ENCODE results near the gene HIVEP3.

Gene HIVEP3

DNA sequence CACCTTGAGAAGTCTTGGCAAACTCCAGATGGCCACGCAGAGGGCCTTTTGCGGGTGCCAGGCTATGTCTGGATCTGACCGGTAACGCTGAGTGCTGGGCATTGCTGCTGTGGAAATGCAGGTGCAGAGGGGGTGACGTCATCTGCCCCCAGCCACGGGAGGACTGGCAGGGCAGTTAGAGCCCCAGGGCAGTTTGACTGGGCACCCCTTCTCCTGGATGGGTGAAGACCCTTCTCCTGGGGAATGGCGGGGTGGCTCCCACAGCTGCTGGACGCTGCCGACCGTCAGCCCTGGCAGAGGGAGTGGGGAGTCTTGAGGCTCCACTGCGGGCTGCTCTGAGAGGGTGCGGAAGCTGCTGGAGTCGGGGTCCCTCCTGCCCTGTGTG is 421.7 kb downstream of the HIVEP3 start:
- no peak for DNase-seq (ENCODE audit: low read depth)

DNA sequence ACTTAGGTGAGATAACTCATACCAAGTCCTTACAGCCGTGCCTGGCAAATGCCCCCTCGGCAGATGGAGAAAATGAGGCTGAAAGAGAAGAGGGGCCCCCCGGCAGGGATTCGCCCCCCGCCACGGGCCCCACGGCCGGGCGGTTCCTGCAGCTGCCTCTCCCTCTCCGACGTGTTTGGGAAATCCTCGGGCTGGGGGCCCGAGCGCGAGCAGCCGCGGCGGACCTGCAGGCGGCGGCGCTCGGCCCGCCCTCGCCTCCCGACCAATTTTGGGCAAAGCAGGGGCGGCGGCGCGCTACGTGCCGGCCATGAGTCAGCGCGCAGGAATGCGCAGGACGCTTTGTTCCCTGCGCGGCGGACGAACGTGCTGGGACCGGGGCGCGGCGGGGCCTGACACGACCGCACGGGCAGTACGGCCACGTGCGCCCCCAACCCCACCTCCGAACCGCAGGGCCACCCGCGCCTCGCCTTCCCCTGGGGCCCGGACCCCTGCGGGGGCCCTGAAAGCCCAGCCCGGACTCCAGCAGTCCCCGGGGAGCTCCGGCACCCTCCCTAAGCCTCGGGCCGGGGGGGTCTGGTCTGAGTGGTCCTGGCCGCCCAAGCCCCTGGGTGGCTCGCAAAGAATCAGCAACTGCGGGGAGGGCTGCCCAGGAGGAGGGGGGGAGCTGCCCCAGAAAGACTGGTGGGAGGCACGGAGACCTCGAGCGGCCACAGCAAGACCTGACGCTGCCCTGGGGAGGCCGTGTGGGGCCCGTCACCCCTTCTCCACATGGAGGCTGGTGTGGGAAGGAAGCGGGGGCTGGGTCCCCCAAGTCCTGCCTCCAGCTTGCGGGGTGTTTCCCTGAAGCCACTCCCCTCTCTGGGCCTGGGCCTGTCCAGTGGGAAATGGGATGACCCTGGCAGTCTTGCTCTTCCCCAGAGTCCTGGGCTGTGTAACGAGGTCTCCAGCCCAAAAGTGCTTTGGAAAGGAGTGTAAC is 422.4 kb downstream of the HIVEP3 start:
- DNase-seq (ENCODE audit: low read depth) = no peak

DNA sequence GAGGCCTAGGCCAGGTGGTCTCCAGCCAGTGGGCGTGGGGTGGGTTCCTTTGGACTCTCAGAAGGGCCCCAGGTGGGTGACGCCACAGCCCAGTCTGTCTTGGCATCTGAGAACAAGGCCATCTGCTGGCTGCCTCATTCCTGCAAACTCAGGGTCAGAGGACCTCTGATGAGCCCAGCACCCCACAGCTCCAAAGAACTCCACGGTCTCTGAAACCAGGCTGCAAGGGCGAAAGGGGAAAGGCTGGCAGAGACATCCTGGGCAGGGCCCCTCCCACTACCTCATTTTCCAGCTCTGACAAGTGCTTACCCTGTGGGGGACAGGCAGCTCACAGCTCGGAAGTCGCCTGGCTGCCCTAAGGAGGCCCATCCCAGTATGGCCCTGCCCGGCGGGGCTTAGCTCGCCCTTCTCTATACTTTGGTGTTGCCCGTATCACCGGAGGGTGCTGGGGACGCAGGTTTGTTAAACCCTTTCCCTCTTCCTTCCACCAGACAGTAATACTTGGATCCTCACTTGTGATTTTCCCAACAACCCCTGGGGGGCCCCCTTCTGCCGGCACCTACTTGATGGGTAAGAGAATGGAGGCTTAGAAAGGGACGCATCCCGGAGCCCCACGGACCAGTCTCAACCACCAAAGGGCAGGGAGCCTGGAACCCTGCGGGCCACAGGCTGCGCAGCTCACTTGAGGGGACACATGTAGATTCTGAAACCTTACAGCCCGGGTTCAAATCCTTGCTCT is 423.3 kb downstream of the HIVEP3 start:
- DNase-seq (ENCODE audit: low read depth) = no peak

DNA sequence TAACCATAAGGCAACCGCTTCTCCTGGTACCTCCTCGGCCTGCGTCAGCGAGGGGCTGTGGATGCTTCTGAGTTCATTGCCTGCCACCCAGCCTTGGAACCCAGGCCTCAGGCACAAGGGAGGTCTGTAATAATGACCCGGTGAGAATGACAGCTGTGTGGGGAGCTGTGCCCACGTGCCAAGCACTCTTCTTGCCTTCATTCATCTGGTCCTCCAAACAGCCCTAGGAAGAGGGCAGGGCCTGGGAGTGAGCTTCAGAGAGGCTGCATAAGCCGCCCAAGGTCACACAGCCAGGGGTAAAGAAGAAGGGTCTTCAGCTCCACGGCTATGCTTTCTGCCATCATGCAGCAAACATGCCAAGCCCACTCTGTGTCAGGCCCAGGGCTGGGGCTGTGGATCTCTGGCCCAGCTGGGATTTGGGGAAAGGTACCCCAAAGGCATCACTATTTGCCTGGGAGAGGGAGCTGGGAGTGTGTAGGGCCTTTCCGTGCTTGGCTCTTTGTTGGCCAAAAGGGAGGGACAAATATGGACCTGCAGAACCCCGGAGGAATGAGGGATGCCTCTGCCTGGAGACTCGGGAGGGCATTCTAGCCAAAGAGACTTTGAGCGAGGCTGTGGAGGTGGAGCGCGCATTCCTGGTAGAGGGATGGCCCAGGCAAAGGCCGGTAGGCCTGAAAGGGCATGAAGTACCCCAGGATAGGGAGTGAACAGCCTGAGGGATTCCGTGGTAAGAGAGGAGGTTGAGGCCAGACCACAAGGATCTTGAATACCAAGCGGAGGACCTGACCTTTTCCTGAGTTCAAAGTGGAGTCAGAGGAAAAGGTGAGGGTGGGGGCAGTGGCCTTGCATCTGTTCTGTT is 424.1 kb downstream of the HIVEP3 start:
- DNase-seq (ENCODE audit: low read depth) = no peak

DNA sequence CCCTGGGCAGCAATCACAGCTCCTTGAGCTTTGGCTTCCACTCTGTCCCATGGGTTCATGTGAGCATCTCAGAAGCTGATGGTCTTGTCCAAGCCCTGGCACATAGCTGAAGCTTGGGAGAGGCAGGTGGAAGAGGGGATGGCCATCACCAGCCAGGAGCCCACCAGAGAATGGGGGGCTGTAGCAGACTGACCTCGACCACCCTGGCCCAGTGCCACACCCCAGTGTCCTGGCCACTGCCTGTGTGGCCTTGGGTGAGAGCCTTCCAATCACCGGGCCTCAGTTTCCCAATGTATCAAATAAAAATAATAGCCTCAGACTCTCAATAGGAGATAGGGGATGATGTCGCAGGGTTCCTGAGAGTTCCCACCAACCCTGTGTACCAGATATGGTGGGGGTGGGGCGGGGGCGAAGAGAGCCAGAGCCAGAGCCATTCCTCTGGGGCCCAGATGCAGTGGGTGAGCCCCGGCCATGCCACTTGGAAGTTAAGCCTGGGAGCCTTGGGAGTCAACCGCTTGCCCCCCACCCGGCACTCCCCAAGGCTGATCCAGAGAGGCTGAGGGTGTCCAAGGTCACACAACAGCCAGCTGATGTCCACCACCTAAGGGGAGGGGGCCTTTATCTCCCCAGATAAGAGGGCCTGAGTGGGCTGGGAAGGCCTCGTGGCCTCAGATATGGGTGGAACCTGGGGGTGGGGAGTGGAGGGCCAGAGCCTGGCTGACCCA is 424.9 kb downstream of the HIVEP3 start:
- no peak for DNase-seq (ENCODE audit: low read depth)

DNA sequence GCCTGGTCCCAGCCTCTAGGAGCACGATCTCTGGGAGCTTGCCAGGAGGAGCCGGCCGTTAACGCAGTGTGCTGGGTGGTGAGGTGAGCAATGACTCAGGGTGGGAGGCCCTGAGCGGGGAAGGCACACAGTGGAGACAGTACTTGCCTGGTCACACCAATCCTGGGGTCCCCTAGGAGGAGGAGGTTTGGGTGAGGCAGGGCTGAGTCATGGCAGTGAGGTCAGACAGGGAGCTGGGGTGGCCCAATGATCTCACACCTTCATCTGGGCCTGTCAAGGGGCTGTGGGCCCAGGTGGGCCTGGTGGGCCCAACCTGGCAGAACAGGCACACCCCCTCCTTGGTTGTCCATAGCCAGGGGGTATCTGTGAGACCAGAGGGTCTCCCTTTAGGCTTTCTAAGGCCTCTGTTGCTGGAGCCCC is 425.6 kb downstream of the HIVEP3 start:
- no peak for DNase-seq (ENCODE audit: low read depth)

DNA sequence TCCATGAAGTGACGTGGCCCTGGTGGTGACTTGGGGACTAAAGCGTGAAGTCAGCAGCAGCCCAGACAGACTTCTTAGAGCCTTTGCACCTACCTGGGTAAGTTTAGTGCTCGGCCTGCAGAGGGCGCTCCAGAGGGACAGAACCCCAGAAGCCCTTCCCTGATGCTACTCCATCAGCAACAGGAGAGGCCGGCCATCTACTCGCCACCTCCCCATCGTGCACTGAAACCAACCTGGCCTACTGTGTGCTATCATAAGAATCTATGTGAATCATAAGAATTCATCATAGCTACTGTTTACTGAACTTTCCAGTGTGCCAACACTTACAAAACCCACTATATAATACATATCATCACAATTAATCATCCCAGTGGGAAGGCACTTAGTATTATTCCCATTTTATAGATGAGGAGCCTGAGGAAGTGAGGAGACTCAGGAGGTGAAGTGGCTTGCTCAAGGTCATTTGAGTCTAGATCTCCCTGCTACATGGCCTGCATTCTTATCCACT is 426.3 kb downstream of the HIVEP3 start:
- no peak for DNase-seq (ENCODE audit: low read depth)

DNA sequence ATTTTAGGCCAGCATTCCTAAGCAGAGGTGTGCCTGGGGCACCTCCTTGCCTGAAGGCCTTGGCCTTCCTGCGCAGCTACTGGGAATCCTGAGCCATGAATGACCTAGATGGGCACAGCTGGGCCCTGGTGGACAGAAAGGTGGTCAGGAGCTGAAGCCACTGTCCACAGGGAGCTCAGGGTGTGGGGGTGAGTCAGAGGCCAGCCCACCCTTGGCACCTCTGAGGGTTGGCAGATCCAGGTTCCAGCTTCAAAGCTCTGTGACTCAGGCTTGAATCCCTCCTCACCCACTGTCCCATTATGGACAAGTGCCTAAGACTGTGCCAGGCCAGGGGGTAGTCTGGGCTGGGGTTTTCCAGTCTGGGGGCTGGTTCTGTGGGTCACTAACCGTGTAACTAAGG is 427.8 kb downstream of the HIVEP3 start:
- DNase-seq (ENCODE audit: low read depth) = no peak

DNA sequence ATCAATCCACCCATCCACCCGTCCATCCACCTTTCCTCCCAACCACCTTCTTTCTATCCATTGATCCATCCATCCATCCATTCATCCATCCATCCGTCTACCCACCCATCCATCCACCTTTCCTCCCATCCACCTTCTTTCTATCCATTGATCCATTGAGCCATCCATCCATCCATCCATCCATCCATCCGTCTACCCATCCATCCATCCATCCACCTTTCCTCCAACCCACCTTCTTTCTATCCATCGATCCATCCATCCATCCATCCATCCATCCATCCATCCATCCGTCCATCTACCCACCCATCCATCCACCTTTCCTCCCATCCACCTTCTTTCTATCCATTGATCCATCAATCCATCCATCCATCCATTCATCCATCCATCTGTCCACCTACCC is 429.2 kb downstream of the HIVEP3 start:
- DNase-seq (ENCODE audit: low read depth) = no peak

DNA sequence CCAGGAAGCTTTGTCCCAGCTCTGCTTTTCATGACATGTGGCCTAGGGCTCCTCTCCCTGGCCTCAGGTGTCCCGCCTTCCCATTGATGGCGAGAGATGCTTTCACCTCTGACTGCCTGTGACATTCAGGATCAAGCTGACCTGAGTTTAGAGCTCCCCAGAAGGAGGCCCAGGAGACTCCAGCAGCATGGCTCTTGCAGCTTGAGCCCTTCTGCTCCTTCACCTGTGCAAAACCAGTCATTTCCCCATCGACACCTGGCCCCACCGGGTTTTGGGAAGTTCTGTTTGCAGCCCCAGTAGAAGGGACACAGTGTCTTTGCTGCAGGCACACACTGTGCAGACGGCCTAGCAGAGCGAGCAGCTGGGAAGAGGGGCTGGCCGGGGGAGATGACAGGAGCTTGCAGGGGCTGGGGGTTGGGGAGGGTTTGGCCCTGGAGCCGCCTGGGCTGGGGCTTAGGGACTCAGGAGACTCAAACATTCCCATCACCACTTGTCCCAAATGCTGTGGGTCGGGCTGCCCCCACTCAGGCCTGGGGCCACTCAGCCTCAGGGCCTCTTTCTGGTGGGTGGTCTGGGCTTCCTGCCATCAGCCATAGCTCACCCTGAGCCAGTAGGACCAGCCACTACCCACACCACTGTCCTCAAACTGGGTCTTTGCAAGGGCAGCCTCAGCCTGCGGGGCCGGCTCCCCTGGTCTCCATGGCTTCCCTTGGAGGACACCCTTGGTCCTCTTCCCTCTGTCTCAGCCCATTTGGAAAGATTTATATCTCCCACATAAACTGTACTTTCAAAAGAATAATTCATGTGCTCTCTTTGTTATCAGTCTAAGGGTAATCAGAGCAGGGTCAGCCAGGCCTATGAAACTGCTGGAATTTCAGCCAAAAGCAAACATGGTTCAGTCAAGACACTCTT is 430.4 kb downstream of the HIVEP3 start:
- no peak for DNase-seq (ENCODE audit: low read depth)

DNA sequence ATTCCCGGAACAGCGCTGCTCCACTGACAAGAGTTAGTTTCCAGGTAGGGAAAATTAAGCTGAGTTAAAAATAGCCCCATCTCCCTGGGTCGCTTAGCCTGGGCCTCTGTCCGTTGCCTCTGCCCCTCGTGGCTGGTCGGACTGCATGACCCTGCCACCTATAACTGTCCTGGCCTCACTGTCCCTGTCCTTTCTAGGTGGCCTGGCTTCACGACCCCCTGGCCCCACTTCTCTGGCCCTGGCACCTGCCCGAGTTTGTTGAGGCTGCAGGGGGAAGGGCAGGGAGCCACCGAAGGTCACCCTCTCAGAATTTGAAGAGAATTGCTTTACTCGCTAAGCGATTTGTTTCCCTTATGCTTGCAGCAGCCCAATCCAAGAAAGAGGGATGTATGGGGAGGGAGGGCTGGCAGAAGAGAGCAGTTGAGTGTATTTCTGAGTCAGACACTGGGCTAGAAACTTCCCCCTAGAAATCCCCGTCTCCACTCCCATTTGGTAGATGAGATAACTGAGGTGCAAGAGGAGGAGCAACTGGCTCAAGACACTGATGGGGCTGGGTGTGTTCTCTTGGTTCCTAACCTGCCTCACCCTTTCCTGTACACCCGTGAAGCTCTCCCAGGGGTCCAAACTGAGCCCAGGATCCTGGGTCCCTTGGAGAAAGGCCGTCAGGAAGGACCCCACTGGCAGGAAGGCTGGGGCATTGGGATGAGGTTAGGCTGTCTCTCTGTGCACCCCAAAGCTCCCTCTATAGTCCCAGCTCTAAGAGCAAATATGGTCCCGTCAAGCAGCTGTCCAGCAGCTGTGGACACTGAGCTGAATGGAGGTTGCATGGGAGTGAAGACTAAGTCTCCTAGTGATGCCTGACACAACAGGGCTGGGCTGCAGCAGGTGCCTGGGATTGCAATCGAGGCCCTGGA is 431.3 kb downstream of the HIVEP3 start:
- no peak for DNase-seq (ENCODE audit: low read depth)

DNA sequence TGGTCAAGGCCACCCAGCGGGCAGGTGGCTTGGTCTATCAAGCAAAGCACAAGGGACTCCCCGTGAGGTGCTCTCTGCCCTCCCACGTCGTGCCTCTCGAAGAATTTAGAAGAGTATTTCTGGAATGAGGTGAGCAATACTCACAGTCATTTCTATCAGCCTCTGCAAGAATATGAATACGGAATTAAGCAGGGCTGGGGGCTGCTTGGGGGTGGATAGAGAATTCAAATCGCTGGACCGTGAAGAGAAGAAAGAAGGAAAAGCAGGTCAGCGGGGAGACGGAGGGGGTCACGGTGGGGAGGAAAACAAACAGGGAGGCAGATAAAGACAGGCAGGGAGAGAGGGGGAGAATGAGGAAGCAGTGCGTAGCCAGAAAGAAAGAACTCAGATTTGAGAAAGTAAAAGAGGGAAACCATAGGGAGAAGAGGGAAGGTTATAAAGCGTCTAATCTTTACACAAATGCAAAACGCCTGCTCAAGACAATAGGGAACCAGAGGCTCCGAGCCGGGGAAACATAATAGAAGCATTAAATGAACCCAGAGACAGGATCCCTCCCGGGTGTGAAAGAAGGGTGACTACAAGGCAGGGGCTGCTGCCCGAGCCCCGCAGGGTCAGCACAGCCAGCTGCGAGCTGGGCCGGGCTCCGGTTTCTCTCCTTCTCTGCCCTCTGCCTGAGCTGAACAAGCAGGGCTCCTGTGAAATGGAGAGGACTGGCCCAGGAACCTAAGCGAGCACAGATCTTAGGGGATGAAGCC is 432.2 kb downstream of the HIVEP3 start:
- no peak for DNase-seq (ENCODE audit: low read depth)

DNA sequence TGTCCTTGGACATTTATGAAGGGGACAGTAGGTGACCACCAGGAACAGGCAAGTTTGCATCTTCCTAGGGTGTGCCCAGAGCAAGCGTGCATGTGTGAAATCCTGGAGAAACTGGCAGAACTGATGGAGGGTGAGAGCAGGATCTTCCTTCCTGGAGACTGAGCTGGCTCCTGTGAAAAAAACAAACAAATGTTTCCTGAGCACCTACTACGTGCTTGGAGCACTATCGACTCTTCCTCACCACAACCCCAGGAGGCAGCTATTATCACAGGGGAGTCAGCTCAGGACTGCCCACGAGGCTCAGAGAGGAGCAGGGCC is 432.7 kb downstream of the HIVEP3 start:
- no peak for DNase-seq (ENCODE audit: low read depth)

DNA sequence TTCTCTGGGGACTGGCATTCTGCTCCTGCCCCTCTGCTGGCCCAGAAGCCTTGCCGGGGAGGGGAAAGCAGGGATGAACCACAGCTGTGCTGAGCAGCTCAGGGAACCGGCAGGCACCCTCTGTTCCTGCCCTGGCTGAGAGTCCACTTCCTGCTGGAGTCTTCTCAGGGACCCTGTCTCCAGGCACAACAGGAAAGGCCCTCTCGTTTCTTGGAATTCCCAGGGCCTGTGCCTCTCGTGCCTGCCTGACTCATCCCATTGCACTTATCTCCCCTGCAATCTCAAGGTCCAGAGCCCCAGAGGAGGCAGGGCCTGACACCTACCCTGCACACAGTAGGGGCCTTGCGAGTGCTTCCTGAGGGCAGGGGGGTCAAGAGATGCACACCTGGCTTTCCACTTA is 433.1 kb downstream of the HIVEP3 start:
- DNase-seq (ENCODE audit: low read depth) = no peak

DNA sequence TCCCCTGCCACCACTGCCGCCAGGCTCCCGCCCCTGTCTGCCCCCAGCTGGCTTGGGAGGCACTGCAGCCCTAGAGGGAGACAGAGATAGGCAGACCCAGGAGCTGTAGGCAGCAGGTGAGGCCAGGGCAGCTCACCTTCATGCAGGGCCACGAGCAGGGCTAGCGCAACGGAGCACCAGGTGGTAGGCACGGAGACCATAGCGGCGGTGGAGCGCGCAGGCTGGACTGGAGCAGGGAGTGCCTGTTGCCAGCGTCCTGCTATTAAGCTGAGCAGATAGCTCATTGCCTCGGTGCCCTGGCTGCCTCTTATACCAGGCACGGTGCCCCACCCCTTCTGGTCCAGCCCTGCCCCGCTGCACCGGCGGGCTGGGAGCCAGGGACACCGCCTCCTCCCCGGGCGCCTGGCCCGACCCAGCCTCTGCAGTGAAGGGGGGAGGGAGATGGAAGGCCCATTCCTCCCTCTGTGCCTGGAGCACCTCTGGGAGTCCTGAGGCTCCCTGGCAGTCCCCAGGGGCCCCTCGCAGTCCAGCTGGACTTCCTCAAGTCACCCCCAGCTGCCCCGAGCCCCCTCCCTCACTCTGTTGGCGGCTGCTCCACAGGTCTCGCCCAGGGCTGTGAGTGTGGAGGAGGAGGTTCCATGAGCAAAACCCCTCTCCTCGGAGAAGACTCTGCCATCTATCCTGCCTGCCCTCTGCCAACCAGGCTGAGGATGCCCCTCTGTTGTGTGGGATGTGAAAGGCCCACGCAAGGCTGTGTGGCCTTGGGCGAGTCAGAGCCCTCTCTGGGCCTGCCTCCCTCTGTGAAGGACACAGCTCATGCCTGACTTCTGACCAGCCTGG is 434.1 kb downstream of the HIVEP3 start, which contains the start of gene EDN2:
TSS of gene EDN2 (minus strand) at position 282 of the 840 bp plus-strand sequence. CDS start at position 200, 82 bp downstream.
- no peak for DNase-seq (ENCODE audit: low read depth)

DNA sequence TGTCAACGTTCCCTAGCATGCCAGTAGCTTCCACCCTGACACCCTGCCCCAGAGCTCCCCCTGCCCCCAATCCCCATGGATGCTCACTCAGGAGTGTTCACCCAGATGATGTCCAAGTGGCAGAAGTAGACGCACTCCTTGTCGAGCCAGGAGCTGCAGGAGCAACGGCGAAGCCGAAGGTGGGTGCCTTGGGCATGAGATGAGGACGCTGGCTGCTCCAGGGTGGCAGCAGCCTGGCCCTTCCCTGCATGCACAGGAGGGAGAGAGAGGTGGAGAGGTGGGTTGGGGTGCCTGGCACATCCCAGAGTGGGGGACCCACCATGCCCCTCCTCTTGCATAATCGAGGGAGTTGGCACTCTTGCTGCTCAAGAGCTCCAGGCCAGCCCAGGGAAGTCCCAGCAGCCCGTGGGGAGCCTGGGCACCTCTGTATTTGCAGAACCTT is 434.7 kb downstream of the HIVEP3 start:
- no peak for DNase-seq (ENCODE audit: low read depth)

Measured in stimulated activated CD8-positive, alpha-beta memory T cell treated with anti-CD3 and anti-CD28 coated beads, Interleukin-15, amount 100 ng/mL, for 24 hours (primary cell).